GM21515 (cell line): ENCODE results near the gene LIMK2.
"Not testable (repeated sequence)": the region's sequence is repeated elsewhere in the genome, so short reads cannot be mapped to it uniquely, and the experiment has no call there.

Experiments
- ATAC-seq: cut with Tn5 transposase; IDR thresholded peaks from one replicate; pipeline ENCODE4 v1.9.1; 2021; ENCODE audit not compliant: unreplicated experiment

The LIMK2 gene

DNA sequence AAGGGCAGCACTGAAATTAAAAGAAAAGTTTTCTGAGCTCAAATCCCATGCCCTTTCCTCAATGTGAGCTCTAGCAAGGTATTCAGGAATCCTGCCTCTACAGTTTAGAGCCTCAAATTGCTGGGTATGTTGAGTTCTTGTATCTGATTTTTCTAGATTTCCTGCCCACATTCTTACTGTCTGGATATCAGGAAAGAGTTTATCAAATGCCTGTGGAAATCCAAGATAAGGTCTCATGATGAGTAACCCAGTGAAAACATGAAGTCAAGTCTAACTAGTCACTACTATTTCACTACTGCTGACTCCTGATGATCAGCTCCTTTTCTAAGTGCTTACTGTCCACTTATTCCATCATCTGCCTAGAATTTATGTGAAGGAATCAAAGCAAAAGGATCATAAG is 29.8 kb downstream of the LIMK2 start:
- ATAC-seq, result no peak

- ATAC-seq, result no peak
Measured at GRCh38 chr22:31243339-31244045, 31.4 kb downstream of the LIMK2 start.

GRCh38 chr22:31244046-31244942 is 32.2 kb downstream of the LIMK2 start:
- ATAC-seq, result no peak

DNA sequence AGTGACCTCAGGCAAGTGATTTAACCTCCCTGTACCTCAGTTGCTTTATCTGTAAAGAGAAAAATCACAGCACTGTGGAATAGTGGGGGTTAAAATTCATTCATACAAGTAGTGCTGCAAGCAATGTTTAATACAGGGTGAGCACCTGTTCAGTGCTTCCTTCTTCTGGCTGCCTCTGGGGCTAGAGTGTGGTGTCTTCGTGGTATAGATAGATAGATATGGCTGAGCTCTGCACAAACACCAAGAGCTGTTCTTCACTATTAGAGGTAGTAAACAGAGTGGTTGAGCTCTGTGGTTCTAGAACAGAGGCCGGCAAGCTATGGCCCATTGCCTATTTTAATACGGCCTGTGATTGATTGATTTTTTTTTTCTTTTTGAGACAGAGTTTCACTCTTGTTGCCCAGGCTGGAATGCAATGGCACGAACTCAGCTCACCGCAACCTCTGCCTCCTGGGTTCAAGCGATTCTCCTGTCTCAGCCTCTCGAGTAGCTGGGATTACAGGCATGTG is 32.9 kb downstream of the LIMK2 start:
- no peak for ATAC-seq

GRCh38 chr22:31245998-31246397 is 33.9 kb downstream of the LIMK2 start:
- not testable (repeated sequence) for ATAC-seq

GRCh38 chr22:31246687-31247086 is 34.6 kb downstream of the LIMK2 start:
- no peak for ATAC-seq

DNA sequence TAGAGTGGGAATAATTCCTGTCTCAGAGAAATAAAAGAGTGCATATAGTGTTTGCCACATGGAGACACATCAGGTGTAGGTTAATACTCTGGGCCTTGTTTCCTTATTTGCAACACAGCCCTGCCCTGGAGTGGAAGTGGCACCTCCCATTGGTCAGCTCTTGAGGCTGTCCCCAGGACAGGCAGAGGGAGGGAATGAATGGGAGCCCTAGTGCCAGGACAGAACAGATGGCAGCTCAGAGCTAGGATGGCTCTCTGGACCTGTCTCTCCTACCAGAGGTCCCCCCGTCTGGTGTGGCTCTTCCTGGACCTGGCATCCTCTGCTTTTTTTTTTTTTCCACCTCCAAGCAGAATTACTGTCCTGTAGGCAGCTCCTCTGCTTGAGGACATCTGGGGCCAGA is 35.6 kb downstream of the LIMK2 start:
- no peak for ATAC-seq

GRCh38 chr22:31248138-31248745 is 36.1 kb downstream of the LIMK2 start:
- ATAC-seq, result no peak

DNA sequence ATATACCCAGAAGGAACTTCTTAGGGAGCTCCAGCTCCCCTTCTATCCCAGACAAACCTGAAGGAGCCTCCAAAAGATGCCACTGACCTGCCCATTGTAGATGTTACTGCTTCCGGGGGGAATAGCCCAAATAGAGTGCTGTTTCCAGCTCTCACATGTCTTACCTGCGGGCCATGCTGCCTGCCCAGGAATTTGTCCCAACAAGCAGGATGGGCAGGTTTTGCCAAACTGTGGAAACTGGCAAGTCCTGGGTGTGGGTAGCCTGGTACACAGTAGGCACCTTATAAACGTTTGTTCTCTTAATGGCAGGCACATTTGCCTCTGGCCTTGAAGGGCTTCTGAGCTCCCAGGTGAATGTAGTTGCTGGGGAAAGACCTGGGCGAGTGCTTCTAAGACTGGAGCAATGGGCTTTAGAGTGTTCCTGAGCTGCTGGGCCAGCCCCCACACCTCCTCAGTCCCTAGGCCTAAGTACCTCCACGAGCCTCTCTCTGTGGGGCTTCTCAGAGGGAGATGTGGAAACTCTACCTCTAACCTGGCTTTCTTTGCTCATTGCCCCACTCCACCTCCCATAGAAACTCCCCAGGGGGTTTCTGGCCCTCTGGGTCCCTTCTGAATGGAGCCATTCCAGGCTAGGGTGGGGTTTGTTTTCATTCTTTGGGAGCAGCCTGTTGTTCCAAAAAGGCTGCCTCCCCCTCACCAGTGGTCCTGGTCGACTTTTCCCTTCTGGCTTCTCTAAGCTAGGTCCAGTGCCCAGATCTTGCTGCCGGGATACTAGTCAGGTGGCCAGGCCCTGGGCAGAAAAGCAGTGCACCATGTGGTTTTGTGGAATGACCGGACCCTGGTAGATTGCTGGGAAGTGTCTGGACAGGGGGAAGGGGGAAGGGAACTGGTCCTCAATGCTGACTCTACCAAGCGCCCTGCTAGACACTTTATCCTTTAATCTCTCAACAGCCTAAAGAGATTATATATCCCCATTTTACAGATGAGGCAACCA is 37.2 kb downstream of the LIMK2 start:
- ATAC-seq, result no peak

- no peak for ATAC-seq
Measured at GRCh38 chr22:31250740-31251600, 38.9 kb downstream of the LIMK2 start.

DNA sequence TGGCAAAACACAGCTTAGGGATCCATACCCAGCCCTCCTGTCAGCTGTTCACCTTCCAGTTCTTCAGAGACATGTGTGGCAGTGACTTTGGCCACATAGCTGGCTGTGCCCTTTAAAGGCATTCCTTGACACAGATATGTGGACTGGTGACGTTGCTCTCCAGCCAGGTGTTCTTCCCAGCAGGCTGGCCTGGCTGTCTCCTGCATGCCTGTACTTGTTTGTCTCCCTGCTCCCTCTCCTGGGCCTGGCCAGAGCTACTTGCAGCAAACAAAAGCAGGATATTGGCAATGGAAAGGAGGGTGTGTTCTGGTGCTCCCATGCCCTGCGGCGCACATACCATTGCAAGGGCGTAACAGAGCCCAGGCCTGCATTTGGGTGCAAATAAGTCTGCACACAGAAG is 41.9 kb downstream of the LIMK2 start:
- no peak for ATAC-seq

DNA sequence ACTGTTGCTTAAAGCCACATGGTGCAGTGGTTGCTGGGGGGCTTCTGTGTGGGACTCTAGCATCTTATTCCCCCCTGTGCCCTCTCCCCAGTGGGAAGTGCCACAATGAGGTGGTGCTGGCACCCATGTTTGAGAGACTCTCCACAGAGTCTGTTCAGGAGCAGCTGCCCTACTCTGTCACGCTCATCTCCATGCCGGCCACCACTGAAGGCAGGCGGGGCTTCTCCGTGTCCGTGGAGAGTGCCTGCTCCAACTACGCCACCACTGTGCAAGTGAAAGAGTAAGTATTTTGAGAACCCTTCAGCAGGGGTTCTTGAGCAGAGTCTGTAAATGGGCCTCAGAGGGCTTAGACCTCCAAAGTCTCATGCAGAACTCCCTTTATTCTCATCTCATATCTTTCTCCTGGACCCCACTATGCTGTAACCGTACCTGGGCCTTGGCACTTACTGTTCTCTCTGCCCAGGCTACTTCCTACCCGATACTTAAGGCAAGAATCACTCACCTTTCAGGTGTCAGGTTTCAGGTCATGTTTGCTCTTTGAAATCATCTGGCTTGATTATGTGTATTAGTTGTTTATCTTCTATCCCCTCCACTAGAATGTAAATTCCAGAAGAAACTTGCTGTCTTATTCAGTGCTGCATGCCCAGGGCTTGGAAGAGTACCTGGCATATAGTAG is 47.8 kb downstream of the LIMK2 start:
- no peak for ATAC-seq

GRCh38 chr22:31260474-31260856 is 48.4 kb downstream of the LIMK2 start:
- ATAC-seq, result no peak

DNA sequence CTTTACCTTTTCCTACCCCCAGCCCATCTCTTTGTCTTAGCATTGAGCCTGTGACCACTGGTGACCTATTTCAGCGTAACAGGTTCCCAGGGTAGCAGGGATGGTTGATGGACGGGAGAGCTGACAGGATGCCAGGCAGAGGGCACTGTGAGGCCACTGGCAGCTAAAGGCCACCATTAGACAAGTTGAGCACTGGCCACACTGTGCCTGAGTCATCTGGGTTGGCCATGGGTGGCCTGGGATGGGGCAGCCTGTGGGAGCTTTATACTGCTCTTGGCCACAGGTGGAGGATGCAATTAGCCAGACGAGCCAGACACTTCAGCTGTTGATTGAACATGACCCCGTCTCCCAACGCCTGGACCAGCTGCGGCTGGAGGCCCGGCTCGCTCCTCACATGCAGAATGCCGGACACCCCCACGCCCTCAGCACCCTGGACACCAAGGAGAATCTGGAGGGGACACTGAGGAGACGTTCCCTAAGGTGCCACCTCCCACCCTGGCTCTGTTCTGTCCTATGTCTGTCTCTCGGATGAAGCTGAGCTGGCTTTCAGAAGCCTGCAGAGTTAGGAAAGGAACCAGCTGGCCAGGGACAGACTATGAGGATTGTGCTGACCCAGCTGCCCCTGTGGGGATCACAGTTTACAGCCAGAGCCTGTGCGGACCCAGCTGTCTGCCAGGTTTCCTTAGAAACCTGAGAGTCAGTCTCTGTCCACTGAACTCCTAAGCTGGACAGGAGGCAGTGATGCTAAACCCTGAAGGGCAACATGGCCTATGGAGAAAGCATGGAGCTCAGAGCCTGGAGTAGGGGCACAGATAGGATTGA is 50.4 kb downstream of the LIMK2 start:
- ATAC-seq, result no peak

- ATAC-seq, result no peak
Measured at GRCh38 chr22:31263896-31264640, 52.0 kb downstream of the LIMK2 start.

DNA sequence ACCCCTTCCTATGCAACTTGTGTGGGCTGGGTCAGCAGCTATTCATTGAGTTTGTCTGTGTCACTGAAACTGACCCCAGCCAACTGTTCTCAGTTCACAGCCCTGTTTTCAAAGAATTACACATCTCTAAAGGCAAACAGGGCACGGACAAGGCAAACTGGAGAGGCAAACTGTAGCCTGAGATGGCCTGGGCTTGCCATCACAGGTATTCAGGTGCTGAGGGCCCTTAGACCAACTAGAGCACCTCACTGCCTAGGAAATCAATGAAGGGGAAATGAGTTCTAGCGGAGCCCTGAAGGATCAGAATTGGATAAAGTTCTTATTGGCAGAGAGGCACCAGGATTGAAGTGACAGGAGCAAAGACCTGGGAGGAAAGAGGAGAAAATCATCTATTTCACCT is 56.2 kb downstream of the LIMK2 start:
- no peak for ATAC-seq

DNA sequence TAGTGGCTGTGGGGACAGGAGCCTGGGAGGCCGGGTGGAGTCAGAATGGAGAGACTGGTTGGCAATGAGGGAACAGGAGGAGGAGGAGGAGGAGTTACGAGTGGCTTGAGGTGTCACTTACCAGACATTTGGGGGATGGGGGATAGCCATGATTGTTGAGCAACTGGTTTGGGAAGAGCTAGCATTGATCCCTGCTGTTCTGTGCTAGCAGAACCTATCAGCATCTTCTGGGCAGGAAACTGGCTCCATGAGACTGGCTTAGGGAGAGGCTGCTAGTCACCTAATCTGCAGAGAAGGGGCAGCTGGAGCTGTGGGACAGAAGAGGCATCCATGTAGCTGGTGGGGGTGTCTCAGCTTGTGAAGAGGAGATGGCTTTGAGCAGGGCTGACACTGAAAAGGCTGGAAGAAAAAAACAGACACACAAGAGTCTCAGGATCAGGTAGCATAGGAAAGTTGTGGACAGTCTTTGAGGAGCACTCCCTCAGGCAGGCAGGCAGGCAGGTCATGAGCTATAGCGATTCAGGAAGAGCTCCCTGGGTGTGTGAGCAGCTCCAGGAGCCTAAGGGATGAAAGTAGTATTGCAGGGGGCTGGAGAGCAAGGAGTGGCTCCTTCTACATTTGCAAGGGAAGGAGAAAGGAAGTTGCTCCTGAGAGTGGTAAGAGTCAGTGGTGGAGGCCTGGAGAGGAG is 57.9 kb downstream of the LIMK2 start:
- ATAC-seq, result no peak
